Vagina (tissue), 2 donors: ENCODE results near the gene AASDHPPT.

ENCODE experiments used
- CTCF ChIP-seq, 3 experiments: fragments of 450-650 bp in 2 of 3; fragments of 200-600 bp in 1 of 3; sonication (generic) in 1 of 3; IDR thresholded peaks; one replicate each; pipeline ENCODE4 v1.5.1; 2017 to 2019; ENCODE audit warnings: antibody characterized with exemption in 3 of 3, mild to moderate bottlenecking in 2 of 3, moderate library complexity in 2 of 3
- POLR2A ChIP-seq, 2 donors: fragments of 450-650 bp; IDR thresholded peaks; one replicate each; pipeline ENCODE4 v1.6.1; 2017; ENCODE audit warnings: antibody characterized with exemption in 2 of 2, mild to moderate bottlenecking in 2 of 2, moderate library complexity in 2 of 2

GRCh38 chr11:106132582-106133354 lies 55.3 kb downstream of the AASDHPPT start:
- TF ChIP-seq CTCF (IDR thresholded peaks at IDR 0.05) (no peak), POLR2A (IDR thresholded peaks at IDR 0.05) (no peak)
